DMS53 treated with DMSO at 0.1 percent for 48 hours (cell line): ENCODE data around the gene LGALS3BP.
"Not testable (repeated sequence)": the region's sequence is repeated elsewhere in the genome, so short reads cannot be mapped to it uniquely, and the experiment has no call there.

Experiments used
- DNase-seq: peaks from one replicate; lab custom pipeline; 2025; ENCODE audit not compliant: unreplicated experiment; lab: John Stamatoyannopoulos, UW

LGALS3BP gene

DNA sequence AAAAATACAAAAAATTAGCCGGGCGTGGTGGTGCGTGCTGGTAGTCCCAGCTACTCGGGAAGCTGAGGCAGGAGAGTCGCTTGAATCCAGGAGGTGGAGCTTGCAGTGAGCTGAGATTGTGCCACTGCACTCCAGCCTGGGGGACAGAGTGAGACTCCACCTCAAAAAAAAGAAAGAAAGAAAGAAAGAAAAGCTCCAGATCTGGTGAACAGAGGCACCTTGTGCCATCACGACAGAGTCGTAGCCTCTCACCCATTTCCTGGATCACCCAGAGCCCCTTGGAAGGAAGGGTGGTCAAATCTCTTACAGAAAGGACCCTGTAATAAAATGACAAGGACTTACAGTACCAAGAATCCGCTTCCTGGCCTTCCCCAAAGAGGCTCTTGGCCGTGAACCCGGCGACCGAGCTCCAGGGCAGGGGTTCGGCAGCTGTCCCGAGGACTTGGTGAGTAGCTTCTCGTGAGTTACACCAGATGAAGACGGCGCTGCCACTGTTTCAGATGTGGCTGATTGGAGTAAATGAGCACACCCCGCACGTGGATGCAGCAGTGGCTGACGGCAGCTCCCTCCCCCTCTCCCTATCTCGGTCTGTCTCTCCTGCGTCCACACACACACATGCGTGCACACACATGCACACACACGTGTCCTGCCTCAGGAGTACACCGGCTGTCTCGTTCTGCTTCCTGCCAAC is 13.5 kb downstream of the LGALS3BP start:
- no peak for DNase-seq

DNA sequence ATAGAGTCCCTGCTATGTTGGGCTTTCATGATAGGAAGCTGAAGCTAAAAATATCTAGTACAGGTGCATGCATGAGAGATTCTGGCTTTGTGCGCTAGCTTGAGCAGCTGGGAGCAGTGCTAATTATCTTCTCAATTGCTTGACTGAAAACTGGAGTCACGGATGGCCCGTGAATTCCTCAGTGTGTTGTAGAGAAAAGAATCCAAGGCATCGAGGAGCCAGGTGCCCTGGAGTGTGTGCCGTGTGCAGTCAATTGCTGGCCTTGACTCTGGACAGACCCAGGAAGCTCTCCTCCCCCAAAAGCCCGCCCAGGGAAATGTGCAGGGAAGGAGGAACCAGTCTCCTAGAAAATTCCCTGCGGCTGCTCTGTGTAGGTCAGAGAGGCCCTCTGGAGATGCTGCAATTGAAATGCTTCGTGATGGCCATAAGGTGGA is 14.2 kb downstream of the LGALS3BP start:
- DNase-seq: no peak

DNA sequence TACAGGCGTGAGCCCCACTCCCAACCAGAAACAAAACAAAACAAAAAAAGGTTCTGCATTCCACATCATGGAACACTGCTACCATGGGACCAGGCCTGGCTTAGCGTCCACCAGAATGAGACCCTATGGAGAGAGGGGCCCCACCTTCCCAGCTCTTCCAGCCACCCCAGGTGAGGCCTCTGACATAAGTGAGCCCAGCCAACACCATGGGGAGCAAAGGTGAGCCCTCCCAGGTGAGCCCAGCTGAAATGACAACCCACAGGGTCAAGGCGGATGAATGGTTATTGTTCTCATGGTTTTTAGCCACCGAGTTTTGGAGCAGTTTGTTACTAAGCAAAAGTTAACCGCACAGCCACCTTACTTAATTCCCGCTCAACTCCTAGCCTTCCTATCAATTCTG is 16.3 kb downstream of the LGALS3BP start:
- no peak for DNase-seq

DNA sequence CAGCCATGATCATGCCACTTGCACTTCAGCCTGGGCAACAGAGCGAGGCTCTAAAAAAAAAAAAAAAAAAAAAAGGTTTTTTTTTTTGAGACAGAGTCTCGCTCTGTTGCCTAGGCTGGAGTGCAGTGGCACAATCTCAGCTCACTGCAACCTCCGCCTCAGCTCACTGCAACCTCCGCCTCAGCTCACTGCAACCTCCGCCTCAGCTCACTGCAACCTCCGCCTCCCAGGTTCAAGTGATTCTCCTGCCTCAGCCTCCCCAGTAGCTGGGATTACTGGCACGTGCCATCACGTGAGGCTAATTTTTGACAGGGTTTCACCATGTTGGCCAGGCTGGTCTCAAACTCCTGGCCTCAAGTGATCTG is 16.8 kb downstream of the LGALS3BP start:
- not testable (repeated sequence) for DNase-seq

DNA sequence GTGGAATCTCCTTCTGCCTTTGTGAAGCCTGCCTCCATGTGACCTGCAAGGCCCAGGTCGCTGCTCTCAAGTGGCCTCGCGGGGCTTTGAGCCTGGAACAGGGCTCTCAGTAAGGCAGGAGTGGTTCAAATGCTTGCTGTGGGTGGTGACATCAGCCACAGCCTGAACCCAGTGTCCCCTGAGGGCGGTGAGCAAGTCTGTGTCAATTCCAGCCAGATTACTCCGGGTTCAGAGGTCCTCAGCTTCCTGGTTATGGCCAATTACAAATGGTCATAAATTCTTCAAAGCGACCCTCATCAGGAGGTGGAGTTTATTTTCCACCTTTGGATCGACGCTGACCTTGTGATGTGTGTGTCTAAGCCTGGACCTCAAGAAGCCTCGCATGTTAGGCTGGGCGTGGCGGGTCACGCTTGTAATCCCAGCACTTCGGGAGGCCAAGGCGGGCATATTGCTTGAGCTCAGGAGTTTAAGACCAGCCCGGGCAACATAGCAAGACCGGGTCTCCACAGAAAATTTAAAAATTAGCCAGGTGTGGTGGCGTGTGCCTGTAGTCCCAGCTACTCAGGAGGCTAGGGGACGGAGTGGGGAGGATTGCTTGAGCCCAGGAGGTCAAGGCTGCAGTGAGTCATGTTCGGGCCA is 17.3 kb downstream of the LGALS3BP start:
- no peak for DNase-seq

DNA sequence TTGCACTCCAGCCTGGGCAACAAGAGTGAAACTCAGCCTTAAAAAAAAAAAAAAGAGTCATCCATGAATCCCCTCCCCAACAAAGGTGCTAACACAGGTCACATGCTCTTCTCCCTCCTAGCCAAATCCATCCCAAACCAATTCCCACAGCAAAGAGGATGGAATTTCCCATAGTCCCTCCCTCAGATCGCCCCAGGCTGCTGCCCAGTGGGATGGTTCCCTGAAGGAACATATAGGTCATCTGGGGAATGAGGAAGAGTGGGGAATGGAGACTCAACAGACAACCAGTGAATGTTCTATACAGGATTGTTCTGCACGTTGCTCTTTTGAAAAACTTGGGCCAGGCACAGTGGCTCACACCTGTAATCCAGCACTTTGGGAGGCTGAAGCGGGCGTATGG is 18.2 kb downstream of the LGALS3BP start:
- no peak for DNase-seq

DNA sequence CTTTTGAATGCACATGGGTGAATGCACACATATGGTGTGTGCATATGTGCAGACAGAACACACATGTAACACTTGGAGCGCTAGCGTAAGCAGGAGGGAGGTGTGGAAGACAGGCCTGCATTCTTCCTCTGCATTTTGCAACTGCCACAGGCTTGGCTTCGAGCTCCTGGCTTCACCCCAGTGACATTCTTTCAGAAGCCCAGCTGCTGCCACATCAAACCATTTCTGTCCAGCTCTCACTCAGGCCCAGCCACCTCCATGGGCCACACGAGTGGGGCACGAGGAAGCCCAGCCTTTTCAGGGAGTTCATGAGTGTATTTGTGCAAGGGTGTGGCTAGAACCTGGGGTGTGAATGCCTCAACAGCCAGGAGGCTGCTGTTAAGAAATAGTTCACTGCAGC is 18.8 kb downstream of the LGALS3BP start:
- DNase-seq: no peak

DNA sequence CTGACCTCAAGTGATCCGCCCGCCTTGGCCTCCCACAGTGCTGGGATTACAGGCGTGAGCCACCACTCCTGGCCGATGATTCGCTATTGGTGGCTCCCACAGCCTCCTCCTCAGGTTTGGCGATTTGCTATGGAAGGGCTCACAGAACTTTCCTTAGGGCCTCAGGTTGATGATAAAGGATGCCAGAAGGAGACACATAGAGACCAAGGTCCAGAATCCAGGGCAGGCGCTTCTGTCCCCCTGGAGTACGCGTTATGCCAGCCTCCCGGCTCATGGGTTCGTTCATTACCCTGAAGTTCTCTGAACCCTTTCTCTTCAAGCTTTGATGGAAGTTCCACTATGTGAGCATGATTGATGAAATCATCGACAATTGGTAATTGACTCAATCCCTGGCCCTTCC is 19.9 kb downstream of the LGALS3BP start:
- DNase-seq: no peak

DNA sequence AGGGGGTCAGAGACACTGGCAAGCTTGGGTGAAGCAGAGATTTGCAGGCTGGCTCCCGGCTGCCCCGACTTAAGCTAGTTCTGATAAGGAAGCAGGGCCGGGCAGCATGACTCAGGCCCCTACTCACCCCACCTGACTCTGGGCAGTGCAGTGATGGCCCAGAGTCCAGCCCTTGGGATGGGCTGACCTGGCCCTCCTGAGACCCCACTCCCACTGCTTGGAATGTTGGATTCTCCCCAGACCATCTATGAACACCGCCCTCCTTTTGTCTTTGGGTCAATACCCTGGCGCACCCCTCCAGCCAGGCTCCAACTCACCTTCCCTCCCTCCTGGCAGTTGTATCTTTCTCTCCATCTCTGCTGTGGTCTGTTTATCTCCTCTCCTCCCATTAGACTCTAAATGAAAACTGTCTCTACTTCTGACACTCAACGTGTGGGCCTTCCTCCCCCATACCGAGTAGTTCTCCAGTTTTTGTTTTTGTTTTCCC is 21.0 kb downstream of the LGALS3BP start:
- no peak for DNase-seq

DNA sequence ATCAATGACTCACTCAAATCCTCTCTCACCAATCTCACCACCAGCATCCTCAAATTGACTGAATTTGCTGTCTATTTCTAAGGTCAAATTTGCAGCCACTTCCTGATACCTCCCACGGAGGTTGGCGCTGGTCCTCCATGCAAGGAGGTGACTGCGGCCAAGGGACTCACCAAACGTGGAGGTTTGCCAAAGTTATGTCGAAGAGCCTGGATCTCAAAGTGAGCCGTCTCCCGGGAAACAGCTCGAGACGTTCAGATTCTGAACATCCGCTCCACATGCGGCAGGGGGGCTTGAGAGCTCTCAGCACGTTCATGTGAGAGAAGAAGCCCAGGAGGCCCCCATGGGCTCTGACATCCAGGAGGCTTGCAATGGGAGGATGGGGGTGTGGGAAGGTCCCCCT is 22.6 kb downstream of the LGALS3BP start:
- DNase-seq: no peak

DNA sequence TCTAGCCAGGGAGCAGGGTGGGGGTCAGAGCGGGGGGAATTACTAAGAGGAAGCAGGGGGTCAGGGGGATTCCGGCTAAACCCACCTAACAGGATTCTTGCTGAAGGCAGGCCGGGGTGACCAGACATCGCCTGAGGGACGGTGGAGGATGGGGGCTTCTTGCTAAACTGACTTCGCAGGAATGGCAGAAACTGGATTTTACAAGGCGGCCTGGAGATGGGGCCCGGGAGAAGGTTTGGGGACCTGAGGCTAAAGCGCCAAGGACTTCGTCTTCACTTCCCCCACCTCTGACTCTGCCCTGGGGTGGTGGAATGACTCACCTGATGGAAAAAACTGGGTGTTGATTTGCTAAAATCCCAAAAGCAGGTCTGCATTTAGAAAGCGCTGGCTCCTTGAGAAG is 23.5 kb downstream of the LGALS3BP start:
- no peak for DNase-seq

DNA sequence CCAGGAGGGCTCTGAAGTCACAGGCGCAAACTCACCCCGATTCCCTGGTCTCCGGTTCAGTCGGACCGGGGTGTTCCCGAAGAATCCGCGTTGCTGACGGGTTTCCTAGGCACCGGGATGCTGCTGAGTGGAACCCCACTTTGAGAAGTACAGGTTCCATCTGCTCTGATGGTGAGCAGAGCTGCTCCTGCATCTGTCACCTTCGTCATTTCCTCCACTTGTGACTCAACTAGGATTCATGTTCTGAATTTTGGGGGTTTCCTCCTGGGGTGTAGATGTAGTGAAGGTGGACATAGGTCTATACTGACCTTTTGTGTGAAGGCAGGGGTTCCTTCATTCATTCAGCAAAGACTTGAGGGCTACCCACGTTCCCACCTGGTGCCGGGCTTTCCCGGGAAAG is 25.0 kb downstream of the LGALS3BP start:
- DNase-seq: no peak

DNA sequence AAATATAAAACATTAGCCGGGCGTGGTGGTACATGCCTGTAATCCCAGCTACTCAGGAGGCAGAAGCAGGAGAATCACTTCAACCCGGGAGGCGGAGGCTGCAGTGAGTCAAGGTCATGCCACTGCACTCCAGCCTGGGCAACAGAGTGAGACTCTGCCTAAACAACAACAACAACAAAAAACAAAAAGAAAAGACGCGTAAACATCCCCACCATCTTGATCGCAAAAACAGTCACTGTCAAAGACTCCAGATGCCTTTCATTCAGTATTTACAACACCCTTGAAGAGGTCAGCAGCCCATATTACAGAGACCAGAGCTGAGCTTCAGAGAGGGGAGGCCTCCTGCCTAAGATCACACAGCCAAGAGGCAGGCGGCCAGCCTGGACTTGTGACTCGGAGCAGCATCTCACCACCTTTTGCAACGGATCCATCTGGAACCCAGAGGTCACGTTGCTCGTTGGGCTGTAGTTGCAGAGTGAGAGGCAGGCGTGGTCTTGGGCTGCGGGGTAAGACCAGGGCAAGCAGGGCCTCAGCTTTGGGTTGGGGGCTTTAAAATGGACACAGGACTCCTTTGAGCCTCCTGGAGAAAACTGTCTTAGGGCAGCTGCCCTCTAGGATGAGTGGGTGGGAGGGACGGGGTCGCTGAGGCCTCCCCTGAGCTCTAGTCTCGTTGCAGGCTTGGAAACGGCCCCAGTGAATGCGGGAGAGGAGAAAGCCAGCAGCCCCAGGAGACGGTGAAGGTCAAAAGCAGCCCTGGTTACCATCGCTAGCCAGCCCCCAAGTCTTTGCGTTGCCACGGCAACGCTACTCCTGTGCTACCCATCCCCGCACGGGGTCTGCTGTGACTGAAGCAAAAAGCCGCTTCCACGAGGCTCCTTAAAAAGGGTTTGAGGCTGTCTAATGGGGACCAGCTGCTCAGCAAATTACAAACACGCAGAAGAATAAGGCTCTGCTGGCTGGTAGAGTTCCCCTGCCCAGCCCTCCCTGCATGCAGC is 26.1 kb downstream of the LGALS3BP start:
- DNase-seq: no peak

DNA sequence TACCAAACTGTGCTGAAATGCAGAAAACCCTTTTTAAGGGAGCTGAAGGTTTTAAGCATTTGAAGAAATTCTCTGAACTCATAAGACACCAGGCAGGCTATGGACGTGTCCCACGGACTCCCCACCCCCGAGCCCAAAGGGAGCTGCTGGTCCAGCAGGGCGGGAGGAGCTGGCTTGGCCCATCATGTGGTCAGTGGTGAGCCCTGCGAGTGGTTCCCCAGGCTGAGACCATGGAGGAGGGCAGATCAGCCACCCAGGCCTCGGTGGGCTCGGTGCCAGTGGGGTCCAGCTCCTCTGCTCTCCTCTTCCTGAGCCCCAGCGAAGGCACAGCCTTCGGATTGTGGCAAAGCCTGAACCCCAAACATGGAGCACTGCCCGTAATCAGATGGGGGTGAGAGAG is 27.0 kb downstream of the LGALS3BP start:
- no peak for DNase-seq

DNA sequence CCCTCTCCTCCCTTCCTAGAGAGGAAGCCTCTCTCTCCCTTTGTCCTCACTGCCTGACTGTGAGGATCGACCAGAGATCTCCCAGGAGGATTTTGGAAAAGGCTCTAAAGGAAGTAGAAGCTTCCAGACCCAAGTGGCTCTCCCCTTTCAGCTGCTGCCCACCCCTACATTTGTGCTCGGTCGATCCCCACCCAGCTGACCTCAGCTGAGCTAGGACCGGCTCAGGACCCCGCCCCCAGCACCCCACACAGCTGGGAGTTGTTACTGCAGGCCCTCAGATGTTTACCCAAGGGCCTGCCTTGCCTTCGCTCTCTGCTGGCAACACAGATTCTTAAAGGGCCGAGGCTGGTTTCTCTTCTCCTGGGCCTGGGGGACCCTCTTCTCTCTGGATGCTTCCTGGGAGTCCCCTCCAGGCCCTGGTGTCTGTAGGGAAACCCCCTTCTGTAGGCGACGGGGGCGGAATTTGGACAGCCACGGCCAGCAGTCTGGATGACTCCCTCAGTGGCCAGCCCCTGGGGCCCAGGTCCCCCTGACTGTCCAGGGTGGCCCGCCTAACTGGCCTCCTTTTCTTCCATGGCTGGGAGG is 27.7 kb downstream of the LGALS3BP start:
- DNase-seq: no peak

DNA sequence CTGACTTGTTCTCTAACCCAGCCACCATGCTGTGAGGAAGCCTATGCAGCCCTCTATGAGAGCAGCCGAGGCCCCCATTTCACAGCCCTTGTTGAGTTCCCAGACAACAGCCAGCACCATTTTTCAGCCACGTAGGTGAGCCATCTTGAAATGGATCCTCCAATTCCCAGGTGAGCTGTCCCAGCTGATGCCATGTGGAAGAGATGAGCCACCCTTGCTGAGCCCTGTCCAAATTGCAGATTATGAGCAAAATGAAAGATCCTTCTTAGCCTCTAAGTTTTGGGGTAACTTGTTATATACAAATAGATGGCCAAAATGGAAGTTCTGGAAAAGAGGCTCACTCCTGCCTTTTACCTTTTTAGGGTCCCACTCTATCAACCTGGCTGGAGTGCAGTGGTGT is 28.9 kb downstream of the LGALS3BP start:
- no peak for DNase-seq

DNA sequence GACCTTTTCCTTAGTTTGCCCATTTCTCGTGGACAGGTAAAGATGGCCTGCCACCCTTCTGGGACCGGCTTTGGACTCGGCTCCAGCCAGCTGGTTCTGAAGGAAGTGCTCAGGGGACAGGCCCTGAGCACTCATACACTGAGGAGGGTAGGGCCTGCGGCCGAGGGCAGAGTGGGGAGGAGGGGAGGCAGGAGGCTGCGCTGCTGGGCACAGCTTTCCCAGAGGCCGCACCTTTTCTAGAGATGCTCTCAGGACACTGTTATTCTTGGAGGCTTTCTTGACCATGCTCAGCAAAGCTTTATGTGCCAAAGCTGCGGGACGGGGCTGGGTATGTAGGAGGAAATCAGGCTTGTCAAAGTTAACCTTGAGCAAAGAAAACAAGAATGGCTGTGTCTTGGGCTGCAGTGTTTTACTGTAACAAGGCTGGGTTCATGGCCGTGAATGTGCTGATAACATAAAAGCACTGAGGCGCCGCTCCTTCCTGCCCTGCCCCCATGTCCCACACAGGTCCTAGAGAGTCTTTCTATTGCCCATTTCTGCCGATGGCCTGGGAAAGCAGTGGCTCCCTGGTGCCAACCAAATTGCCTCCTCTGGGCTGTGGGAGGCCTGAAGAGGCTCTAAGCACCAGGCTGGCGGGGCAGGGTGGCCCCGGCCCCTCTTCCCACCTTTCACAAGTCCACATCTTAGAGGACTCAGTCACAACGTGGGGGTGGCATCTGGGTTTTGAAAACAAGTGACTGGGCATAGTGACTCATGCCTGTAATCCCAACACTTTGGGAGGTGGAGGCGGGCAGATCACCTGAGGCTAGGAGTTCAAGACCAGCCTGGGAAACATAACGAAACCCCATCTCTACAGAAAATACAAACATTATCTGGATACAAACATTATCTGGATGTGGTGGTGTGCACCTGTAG is 32.2 kb downstream of the LGALS3BP start:
- DNase-seq: no peak

DNA sequence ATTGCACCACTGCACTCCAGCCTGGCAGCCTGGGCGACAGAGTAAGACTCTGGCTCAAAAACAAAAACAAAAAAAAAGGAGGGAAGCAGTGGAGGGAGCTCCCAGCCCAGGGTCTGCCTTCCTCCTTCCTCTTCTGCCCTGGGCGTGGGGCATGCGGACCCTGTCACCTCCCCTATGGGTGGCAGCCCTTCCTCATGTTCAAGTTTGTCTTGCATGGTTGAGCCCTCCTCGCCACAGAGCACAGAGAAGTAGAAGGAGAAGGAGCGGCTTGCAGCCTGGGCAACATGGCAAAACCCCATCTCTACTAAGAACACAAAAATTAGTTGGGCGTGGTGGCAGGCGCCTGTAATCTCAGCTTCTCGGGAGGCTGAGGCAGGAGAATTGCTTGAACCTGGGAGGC is 33.1 kb downstream of the LGALS3BP start:
- DNase-seq: no peak

DNA sequence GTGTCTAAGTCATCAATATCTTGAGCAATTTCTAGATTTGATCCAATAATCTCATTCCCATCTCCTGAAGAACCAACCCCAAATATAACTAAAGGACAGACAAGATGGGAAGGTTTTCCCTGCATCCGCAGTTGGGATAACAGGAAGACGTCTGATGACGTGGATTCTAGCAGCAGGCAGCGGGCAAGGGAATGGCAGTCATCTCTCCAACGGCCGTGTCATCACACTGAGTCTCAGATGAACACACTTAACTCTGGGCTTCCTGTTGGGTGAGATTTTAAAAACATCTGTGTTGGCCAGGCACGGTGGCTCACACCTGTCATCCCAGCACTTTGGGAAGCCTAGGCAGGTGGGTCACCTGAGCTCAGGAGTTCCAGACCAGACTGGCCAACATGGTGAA is 33.6 kb downstream of the LGALS3BP start:
- no peak for DNase-seq

DNA sequence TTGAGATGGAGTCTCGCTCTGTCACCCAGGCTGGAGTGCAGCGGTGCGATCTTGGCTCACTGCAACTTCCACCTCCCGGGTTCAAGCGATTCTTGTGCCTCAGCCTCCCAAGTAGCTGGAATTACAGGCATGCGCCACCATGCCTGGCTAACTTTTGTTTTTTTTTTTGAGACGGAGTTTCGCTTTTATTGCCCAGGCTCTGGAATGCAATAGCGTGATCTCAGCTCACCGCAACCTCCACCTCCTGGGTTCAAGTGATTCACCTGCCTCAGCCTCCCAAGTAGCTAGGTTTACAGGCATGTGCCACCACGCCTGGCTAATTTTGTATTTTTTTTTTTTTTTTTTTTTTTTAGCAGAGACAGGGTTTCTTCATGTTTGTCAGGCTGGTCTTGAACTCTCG is 34.3 kb downstream of the LGALS3BP start:
- DNase-seq: not testable (repeated sequence)
